Left ventricle myocardium superior (tissue), 1 donor: ENCODE data around the gene ATG9B. TPM values are rescaled to one million over a fixed set of nuclear protein-coding genes. Genes with fewer than 3 reads are reported as not detected.
"Not testable (repeated sequence)": the region's sequence is repeated elsewhere in the genome, so short reads cannot be mapped to it uniquely, and the experiment has no call there.

Experiments used
- ATAC-seq: fragments of 200-7000 bp; cut with Tn5 transposase; one replicate; pipeline ENCODE4 v1.9.1; 2020; ENCODE audit warnings: mild to moderate bottlenecking, moderate library complexity
- DNase-seq: peaks from one replicate; pipeline ENCODE4 v3.0.0-alpha.2; 2020
- intact Hi-C: fragments of 100-400 bp; cut with micrococcal nuclease; formaldehyde crosslinking; loops from one replicate; pipeline ENCODE4 v1.11.0; 2022
- total RNA-seq: library from RNA; stranded (reverse); fragmentation: NEBNext Ultra II Directional; extraction: Animal tissue kit (Norgen Biotek cat#: 25700); gene quantifications from one replicate; pipeline ENCODE4 v1.2.1, GENCODE V29; 2021
- donor health status: DM: no; HTN: yes; CAD: no; lungs with severe emphysema.

ATG9B gene
- total RNA-seq, 1 donor from 2014 or later = not detected

GRCh38 chr7:151040616-151041375, 16.5 kb upstream of the ATG9B start:
- DNase-seq (no peak), ATAC-seq (no peak)
- intact Hi-C loops = no loop called here

- no peak for DNase-seq
- ATAC-seq = peak; percentile 4
- intact Hi-C loops = no loop called here
Measured at GRCh38 chr7:151039850-151040548, 15.7 kb upstream of the ATG9B start.

GRCh38 chr7:151038951-151039849, 14.9 kb upstream of the ATG9B start:
- DNase-seq = peak; percentile 67
- intact Hi-C loops = no loop called here
- ATAC-seq = peak; percentile 48

GRCh38 chr7:151035902-151036301, 11.6 kb upstream of the ATG9B start:
- intact Hi-C loops = no loop called here
- ATAC-seq = no peak
- DNase-seq = no peak

DNA sequence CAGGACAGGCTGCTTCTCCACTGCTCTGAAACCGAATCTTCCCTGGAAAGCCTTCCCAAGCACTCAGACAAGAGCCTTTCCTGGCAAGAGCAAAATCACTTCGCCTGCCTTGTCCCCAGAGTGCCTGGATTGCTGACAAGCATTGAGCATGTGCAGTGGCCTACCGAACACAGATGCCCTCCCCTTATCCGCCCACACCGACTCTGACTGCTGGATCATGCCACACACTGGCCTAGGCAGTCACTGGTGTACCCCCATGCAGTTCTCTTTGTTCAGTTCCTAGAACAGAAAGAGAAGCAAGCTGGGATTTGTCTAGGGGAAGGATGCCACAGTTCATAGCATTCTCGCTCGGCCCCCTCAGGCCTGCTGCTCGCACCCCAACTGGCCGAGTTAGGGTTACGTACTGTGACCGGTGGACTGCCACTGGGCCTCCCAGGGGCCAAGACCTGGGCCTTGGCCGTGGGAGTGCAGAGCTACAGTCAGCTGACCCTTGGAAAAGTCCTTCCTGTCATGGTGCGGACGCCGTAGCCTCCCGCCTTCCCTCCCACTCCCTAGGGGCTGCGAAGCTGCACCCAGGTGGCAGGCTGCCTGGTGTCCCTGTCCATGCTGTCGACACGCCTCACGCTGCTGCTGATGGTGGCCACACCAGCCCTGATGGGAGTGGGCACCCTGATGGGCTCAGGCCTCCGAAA, 10.9 kb upstream of the ATG9B start:
- DNase-seq (peak; percentile 51), ATAC-seq (peak; percentile 76)
- intact Hi-C loops = no loop called here

DNA sequence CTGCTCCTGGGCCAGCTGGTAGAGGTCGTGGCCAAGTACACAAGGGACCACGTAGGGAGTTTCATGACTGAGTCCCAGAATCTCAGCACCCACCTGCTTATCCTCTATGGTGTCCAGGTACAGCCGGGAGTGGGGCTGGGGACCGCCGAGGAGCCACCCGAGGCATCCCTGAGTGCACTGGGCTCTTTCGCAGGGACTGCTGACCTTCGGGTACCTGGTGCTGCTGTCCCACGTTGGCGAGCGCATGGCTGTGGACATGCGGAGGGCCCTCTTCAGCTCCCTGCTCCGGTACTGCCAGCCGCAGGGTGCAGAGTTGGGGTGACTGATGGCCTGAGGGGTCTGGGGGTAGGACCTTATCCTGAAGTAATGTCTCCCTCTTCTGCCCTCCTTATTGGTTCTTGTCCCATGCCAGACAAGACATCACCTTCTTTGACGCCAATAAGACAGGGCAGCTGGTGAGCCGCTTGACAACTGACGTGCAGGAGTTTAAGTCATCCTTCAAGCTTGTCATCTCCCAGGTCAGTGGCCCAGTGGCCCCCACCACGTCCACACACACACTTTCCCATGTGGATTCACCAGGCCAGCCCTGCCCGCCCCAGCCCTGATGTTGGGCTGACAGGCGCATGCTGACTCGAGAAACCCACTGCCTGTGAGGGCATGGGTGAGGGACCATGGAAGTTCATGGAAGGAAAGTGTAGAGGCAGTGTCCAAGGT, 10.2 kb upstream of the ATG9B start:
- ATAC-seq = no peak
- intact Hi-C loops = no loop called here
- DNase-seq = no peak

DNA sequence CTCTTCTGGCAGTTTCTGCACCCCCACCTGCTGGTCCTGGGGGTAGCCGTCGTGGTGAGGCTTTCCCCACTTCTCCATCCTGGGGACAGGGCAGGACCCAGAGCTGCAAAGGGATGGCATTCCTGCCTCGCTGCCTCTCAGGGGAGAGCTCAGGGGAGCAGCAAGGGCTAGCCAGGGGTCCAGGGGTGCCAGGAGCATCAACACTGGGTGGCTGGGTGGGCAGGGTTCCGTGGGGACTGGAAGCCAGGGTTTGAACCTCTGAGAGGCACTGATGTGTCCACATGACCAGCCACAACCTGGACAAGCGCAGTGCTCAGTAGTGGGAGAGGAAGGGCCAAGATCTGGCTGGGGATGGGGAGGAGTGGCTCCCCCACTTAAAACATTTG, 9.6 kb upstream of the ATG9B start:
- DNase-seq (no peak), ATAC-seq (no peak)
- intact Hi-C loops = no loop called here

GRCh38 chr7:151032936-151033863, 8.9 kb upstream of the ATG9B start:
- no peak for DNase-seq
- intact Hi-C loops = no loop called here
- no peak for ATAC-seq

- intact Hi-C loops = no loop called here
- no peak for ATAC-seq
- DNase-seq = no peak
Measured at GRCh38 chr7:151031011-151031410, 6.7 kb upstream of the ATG9B start.

DNA sequence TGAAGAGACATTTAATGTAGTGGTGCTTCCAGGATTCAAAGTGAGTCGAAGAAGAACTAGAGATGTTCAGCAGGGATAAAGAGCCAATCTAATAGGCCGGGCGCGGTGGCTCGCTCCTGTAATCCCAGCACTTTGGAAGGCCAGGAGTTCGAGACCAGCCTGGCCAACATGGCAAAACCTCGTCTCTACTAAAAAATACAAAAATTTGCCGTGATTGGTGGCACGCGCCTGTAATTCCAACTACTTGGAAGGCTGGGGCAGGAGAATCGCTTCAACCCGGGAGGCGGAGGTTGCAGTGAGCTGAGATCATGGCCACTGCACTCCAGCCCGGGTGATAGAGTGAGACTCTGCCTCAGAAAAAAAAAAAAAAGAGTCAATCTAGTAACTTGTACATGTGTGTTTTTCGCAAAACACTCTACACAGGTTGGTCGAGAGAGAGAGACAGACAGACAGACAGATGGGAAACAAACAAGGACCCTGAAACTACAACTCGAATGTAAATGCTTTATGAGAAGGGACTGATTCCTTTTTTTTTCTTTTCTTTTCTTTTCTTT, 4.7 kb upstream of the ATG9B start:
- ATAC-seq (no peak), DNase-seq (no peak)
- intact Hi-C loops = no loop called here

DNA sequence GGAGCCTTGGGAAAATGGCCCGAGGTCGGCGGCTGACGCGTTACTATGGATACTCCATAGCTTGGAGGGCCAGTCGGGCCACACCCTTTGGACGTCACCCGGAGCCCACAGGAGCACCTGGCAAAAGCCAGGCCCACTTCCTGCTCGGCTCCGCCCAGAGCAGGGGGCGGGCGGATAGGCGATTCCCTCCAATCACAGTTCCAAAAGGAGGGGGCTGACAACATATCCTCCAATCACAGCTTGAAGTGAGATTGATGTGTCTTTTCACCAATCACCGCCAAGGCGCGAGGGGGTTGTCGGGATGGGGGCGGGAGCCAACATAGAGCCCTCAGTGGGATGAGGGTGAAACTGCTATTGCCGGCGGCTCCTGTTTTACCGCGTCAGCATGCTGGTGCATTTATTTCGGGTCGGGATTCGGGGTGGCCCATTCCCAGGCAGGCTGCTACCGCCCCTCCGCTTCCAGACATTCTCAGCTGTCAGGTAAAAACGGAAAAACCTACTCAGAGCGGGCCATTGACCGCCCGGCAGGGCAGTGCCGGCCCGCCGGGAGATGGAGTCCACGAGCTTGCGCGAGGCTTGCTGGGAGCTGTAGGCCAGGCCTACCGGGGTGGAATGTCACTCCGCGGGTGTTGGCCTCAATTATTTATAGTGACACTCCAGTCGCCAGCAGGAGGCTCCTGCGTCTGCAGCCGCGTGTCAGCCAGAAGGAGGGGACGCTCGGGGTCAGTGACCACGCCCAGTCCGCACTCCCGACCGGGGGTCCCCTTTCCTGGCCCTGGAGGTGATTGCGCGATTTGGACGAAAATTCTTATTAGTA, 4.0 kb upstream of the ATG9B start, which contains the start of gene ABCB8:
TSS of gene ABCB8 (plus strand) at position 320 of the 817 bp plus-strand sequence. CDS start at position 386, 66 bp downstream.
- intact Hi-C loops = no loop called here
- peak; percentile 95 for ATAC-seq
- DNase-seq = peak; percentile 97

DNA sequence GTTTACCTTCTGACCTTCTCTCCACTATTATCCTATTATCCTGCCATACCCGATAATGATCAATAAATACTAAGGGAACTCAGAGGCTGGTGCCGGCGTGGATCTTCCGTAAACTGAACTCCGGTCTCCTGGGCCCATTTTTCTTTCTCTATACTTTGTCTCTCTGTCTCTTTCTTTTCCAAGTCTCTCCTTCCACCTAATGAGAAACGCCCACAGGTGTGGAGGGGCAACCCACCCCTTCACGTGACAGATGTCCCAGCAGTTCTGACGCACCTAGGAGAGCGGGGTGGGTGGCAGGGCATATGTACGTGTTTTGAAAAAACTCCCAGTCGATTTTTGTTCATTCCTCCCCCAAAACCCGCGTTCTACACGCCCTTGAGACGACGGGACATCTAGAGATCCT, 3.4 kb upstream of the ATG9B start:
- intact Hi-C loops, ATAC-seq, DNase-seq: not testable (repeated sequence)

- ATAC-seq, intact Hi-C loops, DNase-seq: not testable (repeated sequence)
Measured at GRCh38 chr7:151026771-151027727, 2.8 kb upstream of the ATG9B start.

DNA sequence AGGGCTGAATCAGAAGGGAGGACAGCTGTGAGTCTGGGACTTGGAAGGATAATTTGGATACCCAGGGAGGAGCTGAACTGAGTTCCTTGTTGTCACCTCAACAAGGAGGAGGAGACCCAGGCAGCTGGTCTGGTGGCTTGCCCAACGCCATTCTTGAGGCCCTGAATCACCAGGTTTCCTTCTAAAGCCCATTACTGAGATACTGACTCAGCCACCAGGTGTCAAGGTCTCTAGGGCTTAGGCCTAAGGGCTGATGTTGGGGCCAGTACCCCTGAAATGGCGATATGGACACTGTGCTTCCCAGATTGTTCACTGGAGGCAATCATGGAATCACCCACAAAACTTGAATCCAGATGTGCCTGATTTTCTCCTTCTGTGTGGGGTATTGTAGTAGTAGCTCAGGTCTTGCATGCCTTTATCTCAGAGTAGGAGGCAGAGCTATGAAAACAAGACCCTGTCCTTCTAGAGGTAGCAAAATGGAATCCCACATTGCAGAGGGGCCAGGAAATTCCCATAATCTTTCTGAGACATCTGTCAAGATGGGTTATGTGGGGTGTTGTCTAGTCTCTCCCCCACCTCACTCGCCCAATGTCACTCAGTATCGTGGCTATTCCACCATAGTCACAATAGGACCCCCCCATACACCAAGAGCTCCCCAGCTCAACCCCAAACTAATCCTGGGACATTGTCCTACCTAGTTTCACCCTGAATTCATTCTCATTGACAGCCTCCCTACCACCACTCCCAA, 1.8 kb upstream of the ATG9B start:
- intact Hi-C loops = no loop called here
- DNase-seq = no peak

DNA sequence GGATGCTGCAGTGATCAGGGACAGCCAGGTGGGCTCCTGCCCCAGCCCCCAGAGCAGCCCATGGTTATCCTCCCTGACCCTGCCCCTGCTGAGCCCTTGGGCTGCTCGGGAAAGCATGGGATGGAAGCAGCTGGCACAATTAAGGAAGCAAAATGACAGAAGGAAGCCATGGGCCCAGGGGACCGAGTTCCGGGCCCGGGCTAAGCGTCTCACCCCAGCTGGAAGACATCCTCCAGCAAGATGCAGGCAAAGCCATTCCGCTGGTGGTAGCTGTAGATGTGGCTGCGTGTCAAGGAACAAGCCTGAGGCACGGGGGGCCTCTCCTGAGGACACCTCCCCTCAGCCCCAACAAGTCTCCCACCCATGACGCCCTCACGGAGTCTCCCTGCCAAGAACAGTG, 1.1 kb downstream of the ATG9B start:
- intact Hi-C loops = no loop called here
- ATAC-seq (no peak), DNase-seq (no peak)

More for the DNA sequence above, 1.8 kb upstream of the ATG9B start:
- ATAC-seq = no peak
